Naive thymus-derived CD8-positive, alpha-beta T cell (primary cell): ENCODE results near the gene NOS1AP. TPM values are rescaled to one million over a fixed set of nuclear protein-coding genes. Genes with fewer than 3 reads are reported as not detected.

Experiments used
- ATAC-seq, 2 donors: fragments of 150-1000 bp; cut with Tn5 transposase in 1 of 2; sonication (Bioruptor Pico), chemical (Tn5 transposase) in 1 of 2; 1 replicate in 1 of 2; 2 replicates in 1 of 2; pipeline ENCODE4 v1.10.0; 2021; ENCODE audit warnings: mild to moderate bottlenecking in 2 of 2, moderate library complexity in 2 of 2
- POLR2A ChIA-PET: fragments of 350-600 bp; sonication (Branson Sonifier 250); formaldehyde crosslinking; loops from one replicate; lab custom pipeline; 2021; ENCODE audit warnings: antibody characterized with exemption; lab: Charles Lee
- DNase-seq, 10 donors: peaks; one replicate each; pipeline versions ENCODE4 v3.0.0 to v3.0.0-alpha.2; 2020 to 2022
- H3K27ac Mint-ChIP-seq, 10 donors: one replicate each; pipeline ENCODE4 v1.8.0; 2020 to 2022; ENCODE audit warnings: mild to moderate bottlenecking in 10 of 10, mixed read lengths in 10 of 10, moderate library complexity in 4 of 10, inconsistent platforms in 1 of 10
- H3K27me3 Mint-ChIP-seq, 5 donors: one replicate each; pipeline ENCODE4 v1.8.0; 2021 to 2022; ENCODE audit warnings: mixed read lengths in 5 of 5
- H3K36me3 Mint-ChIP-seq, 3 donors: one replicate each; pipeline ENCODE4 v1.8.0; 2020 to 2022; ENCODE audit warnings: mixed read lengths in 3 of 3, mild to moderate bottlenecking in 2 of 3, inconsistent platforms in 1 of 3
- H3K4me1 Mint-ChIP-seq, 4 donors: one replicate each; pipeline ENCODE4 v1.8.0; 2021 to 2022; ENCODE audit warnings: mixed read lengths in 4 of 4
- H3K4me3 Mint-ChIP-seq, 10 donors: one replicate each; pipeline ENCODE4 v1.8.0; 2020 to 2022; ENCODE audit warnings: mild to moderate bottlenecking in 10 of 10, mixed read lengths in 10 of 10, moderate library complexity in 6 of 10, inconsistent platforms in 1 of 10
- H3K9me3 Mint-ChIP-seq, 9 donors: one replicate each; pipeline ENCODE4 v1.8.0; 2020 to 2022; ENCODE audit warnings: mixed read lengths in 9 of 9, mild to moderate bottlenecking in 3 of 9, inconsistent platforms in 1 of 9, moderate library complexity in 1 of 9
- polyA plus RNA-seq, 3 donors: library from polyadenylated mRNA; unstranded; fragments of 300-500 nt; fragmentation: Illumina TruSeq; gene quantifications; one replicate each; pipeline ENCODE4 v1.2.3, GENCODE V29; 2021
- total RNA-seq, 8 experiments: library from RNA in 2 of 8; stranded (reverse) in 2 of 8; gene quantifications; one replicate each; pipeline ENCODE4 v1.2.3 and lab custom pipeline; 2021 to 2026

The NOS1AP gene
- total and polyA plus RNA-seq, 5 experiments from 2014 or later, result not detected

DNA sequence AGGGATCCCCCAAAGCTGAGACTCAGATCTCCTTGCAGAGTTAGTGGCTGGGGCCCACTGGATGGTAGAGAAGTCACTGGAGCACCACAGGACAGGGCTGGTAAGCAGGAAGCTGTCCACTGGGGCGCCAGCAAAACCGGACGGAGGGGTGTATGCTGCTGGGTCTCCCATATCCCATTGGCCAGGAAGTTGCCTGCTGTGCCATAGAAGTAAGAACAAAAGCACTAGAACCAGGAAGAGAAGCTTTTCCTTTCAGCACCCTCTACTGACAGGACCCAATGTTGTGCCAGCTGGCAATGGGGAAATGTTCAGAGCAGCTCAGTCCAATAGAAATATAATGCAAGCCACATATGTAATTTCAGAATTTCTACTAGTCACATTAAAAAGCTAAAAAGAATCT lies 160.6 kb downstream of the NOS1AP start:
- H3K27me3 Mint-ChIP-seq, result peaks cover 0 to 19% (median 9%) of the 10 kb centered on the region in 5 donors
- no peak overlapping the region for H3K4me3 Mint-ChIP-seq
- H3K36me3 Mint-ChIP-seq, result no peaks in the 10 kb centered on the region
- peaks cover 0 to 8% (median 0%) of the 10 kb centered on the region in 4 donors for H3K4me1 Mint-ChIP-seq
- no peak for ATAC-seq
- H3K27ac Mint-ChIP-seq, result no peak overlapping the region
- no peak for DNase-seq
- no peaks in the 10 kb centered on the region for H3K9me3 Mint-ChIP-seq
- POLR2A ChIA-PET, result no interaction called here

- H3K27me3 Mint-ChIP-seq, result peaks cover 0 to 19% (median 9%) of the 10 kb centered on the region in 5 donors
- H3K27ac Mint-ChIP-seq, result no peak overlapping the region
- no peak overlapping the region for H3K4me3 Mint-ChIP-seq
- POLR2A ChIA-PET, result no interaction called here
- peaks cover 0 to 8% (median 0%) of the 10 kb centered on the region in 4 donors for H3K4me1 Mint-ChIP-seq
- DNase-seq (no peak), ATAC-seq (no peak)
- no peaks in the 10 kb centered on the region for H3K36me3 Mint-ChIP-seq
- no peaks in the 10 kb centered on the region for H3K9me3 Mint-ChIP-seq
Observed at GRCh38 chr1:162230517-162230916, 161.0 kb downstream of the NOS1AP start.

GRCh38 chr1:162232034-162232711 lies 162.7 kb downstream of the NOS1AP start:
- Mint-ChIP-seq H3K4me3 (no peak overlapping the region), H3K27me3 (peaks cover 10 to 29% (median 18%) of the 10 kb centered on the region in 5 donors), H3K4me1 (peaks cover 0 to 8% (median 1%) of the 10 kb centered on the region in 4 donors), H3K36me3 (no peaks in the 10 kb centered on the region), H3K27ac (no peak overlapping the region), H3K9me3 (no peaks in the 10 kb centered on the region)
- no peak for DNase-seq
- ATAC-seq, result no peak
- POLR2A ChIA-PET, result no interaction called here

DNA sequence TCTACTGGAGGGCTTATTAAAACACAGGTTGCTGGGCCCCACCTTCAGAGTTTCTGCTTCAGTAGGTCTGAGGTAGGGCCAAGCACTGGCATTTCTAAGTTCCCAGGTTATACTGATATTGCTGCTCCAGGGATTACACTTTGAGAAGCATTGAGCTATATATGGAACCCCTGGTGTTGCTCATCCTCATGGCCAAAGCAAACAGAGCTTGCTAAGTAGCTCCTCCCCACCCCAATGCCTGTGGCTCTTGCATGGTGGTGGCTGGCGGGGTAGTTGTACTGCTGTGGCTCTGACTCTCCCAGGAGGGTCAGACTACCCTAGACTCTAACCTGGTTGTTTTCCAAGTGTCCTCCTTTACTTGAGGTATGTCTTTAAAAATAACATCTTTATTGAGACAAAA lies 163.6 kb downstream of the NOS1AP start:
- no peak overlapping the region for H3K27ac Mint-ChIP-seq
- H3K36me3 Mint-ChIP-seq, result no peaks in the 10 kb centered on the region
- H3K4me1 Mint-ChIP-seq, result peaks cover 0 to 8% (median 1%) of the 10 kb centered on the region in 4 donors
- POLR2A ChIA-PET, result no interaction called here
- H3K4me3 Mint-ChIP-seq, result no peak overlapping the region
- DNase-seq, result no peak
- ATAC-seq, result no peak
- no peaks in the 10 kb centered on the region for H3K9me3 Mint-ChIP-seq
- H3K27me3 Mint-ChIP-seq, result peaks cover 7 to 24% (median 17%) of the 10 kb centered on the region in 5 donors

DNA sequence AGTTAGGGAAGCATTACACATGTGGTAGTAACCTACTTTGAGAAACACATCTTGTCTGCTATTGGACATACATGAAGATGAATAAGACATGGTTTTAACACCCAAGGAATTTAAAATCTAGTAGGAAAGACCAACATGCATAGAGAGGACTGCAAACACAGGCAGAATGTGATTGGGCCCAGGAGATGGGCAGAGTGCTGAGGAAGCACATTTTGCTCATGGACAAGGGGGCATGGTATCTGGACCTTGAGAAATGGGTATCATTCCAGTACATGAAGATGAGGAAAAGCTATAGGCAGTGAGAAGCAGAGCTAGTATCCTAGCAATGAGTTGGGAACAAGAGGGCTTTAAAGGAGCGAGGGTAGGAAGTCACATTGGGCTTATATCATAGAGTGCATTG lies 164.4 kb downstream of the NOS1AP start:
- Mint-ChIP-seq H3K27me3 (peaks cover 7 to 24% (median 20%) of the 10 kb centered on the region in 5 donors), H3K4me1 (peaks cover 0 to 8% (median 1%) of the 10 kb centered on the region in 4 donors), H3K36me3 (no peaks in the 10 kb centered on the region), H3K4me3 (no peak overlapping the region), H3K27ac (no peak overlapping the region), H3K9me3 (no peaks in the 10 kb centered on the region)
- no peak for DNase-seq
- POLR2A ChIA-PET, result no interaction called here
- ATAC-seq, result no peak

- Mint-ChIP-seq H3K4me1 (peaks cover 0 to 5% (median 1%) of the 10 kb centered on the region in 4 donors), H3K27ac (no peak overlapping the region), H3K27me3 (peaks cover 7 to 27% (median 21%) of the 10 kb centered on the region in 5 donors), H3K36me3 (no peaks in the 10 kb centered on the region), H3K4me3 (no peak overlapping the region), H3K9me3 (no peaks in the 10 kb centered on the region)
- POLR2A ChIA-PET, result no interaction called here
- DNase-seq (no peak), ATAC-seq (no peak)
Observed at GRCh38 chr1:162234571-162234970, 165.1 kb downstream of the NOS1AP start.

DNA sequence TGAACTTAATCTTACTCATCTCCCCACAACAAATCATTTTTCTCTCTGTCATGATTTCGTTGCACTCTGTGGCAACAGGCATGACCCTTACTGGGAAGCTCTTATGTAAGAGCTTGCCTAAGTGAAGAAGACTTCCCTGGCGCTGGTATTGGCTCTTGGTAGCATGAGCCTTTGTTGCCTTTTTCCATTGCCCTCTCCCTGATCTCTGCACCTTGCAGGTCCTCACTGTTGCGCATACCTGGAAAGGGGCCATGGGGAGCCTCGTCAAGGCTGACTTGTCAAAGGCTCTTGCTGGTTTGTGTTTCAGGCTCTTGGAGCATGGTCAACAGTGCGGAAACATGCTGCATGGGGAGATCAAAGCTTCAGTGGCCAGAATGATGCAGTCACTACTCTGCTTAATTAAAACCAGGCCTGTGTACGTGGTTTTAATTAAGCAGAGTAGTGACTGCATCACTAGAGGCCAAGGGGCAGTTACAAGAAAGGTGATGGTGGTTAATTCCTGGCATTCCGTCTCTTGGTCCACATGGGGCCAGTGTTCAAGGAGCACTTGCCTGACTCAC lies 165.8 kb downstream of the NOS1AP start:
- no peaks in the 10 kb centered on the region for H3K36me3 Mint-ChIP-seq
- peaks cover 0 to 2% (median 0%) of the 10 kb centered on the region in 4 donors for H3K4me1 Mint-ChIP-seq
- H3K27me3 Mint-ChIP-seq, result peaks cover 5 to 26% (median 24%) of the 10 kb centered on the region in 5 donors
- H3K27ac Mint-ChIP-seq, result no peak overlapping the region
- no peak for ATAC-seq
- DNase-seq, result no peak
- H3K9me3 Mint-ChIP-seq, result no peaks in the 10 kb centered on the region
- POLR2A ChIA-PET, result no interaction called here
- H3K4me3 Mint-ChIP-seq, result no peak overlapping the region

GRCh38 chr1:162236201-162236600 lies 166.7 kb downstream of the NOS1AP start:
- Mint-ChIP-seq H3K9me3 (no peaks in the 10 kb centered on the region), H3K27ac (no peak overlapping the region), H3K4me3 (no peak overlapping the region), H3K4me1 (peaks cover 0 to 2% (median 0%) of the 10 kb centered on the region in 4 donors), H3K27me3 (peaks cover 9 to 34% (median 33%) of the 10 kb centered on the region in 5 donors), H3K36me3 (no peaks in the 10 kb centered on the region)
- POLR2A ChIA-PET, result no interaction called here
- no peak for DNase-seq
- ATAC-seq, result no peak

- no peaks in the 10 kb centered on the region for H3K9me3 Mint-ChIP-seq
- H3K27me3 Mint-ChIP-seq, result peaks cover 10 to 38% (median 33%) of the 10 kb centered on the region in 5 donors
Observed at GRCh38 chr1:162236618-162237017, 167.1 kb downstream of the NOS1AP start.

DNA sequence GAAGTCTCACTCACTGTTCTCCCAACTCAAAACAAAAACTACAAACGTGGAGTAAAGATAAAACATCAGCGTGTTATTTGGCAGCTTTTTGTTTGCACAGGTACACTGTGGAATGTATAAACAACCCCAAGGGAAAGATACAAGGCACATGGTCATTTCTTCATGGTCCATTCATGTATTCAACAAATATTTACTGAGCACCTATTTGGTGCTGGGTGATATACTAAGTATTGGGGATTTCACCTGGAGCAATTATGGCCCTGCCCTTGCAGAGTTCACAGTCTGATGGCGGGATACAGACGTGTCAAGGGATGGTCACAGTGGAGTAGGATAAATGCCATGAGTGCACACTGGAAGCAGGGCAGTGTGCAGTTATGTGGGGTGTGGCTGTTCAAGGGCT lies 171.1 kb downstream of the NOS1AP start:
- Mint-ChIP-seq H3K27me3 (peaks cover 8 to 42% (median 32%) of the 10 kb centered on the region in 5 donors), H3K27ac (no peak overlapping the region), H3K4me1 (peaks cover 0 to 2% (median 0%) of the 10 kb centered on the region in 4 donors), H3K9me3 (no peaks in the 10 kb centered on the region), H3K36me3 (no peaks in the 10 kb centered on the region), H3K4me3 (no peak overlapping the region)
- POLR2A ChIA-PET, result no interaction called here
- no peak for ATAC-seq
- DNase-seq, result no peak

More at GRCh38 chr1:162236618-162237017, 167.1 kb downstream of the NOS1AP start:
- Mint-ChIP-seq H3K4me1 (peaks cover 0 to 2% (median 0%) of the 10 kb centered on the region in 4 donors), H3K4me3 (no peak overlapping the region), H3K27ac (no peak overlapping the region), H3K36me3 (no peaks in the 10 kb centered on the region)
- POLR2A ChIA-PET, result no interaction called here
- no peak for DNase-seq
- ATAC-seq, result no peak

GRCh38 chr1:162242804-162243203 lies 173.3 kb downstream of the NOS1AP start:
- Mint-ChIP-seq H3K27me3 (peaks cover 6 to 48% (median 23%) of the 10 kb centered on the region in 5 donors), H3K4me3 (no peak overlapping the region), H3K27ac (no peak overlapping the region), H3K4me1 (no peaks in the 10 kb centered on the region), H3K9me3 (no peaks in the 10 kb centered on the region), H3K36me3 (no peaks in the 10 kb centered on the region)
- no peak for DNase-seq
- no peak for ATAC-seq
- POLR2A ChIA-PET, result no interaction called here

GRCh38 chr1:162248854-162249535 lies 179.5 kb downstream of the NOS1AP start:
- no peak for DNase-seq
- Mint-ChIP-seq H3K36me3 (no peaks in the 10 kb centered on the region), H3K4me1 (no peaks in the 10 kb centered on the region), H3K27me3 (peaks cover 2 to 25% (median 7%) of the 10 kb centered on the region in 5 donors), H3K27ac (no peak overlapping the region), H3K9me3 (peaks cover 0 to 2% (median 0%) of the 10 kb centered on the region in 9 donors), H3K4me3 (no peak overlapping the region)
- POLR2A ChIA-PET, result no interaction called here
- no peak for ATAC-seq
